Upper lobe of left lung (tissue), 6 donors: ENCODE results near the gene ZNF775. TPM values are rescaled to one million over a fixed set of nuclear protein-coding genes. Genes with fewer than 3 reads are reported as not detected.

Experiments used
- ATAC-seq, 2 donors: fragments of 200-7000 bp; cut with Tn5 transposase; one replicate each; pipeline ENCODE4 v1.9.1; 2022; ENCODE audit warnings: mild to moderate bottlenecking in 2 of 2, moderate library complexity in 2 of 2; ENCODE audit not compliant: low FRiP score in 2 of 2
- DNase-seq, 2 donors: peaks; one replicate each; pipeline ENCODE4 v3.0.0-alpha.2; 2019 to 2020
- H3K27ac ChIP-seq, 4 donors: fragments of 200-600 bp; sonication (generic); one replicate each; pipeline ENCODE4 v1.5.1; 2016 to 2019
- H3K27me3 ChIP-seq, 4 donors: fragments of 200-600 bp; sonication (generic); one replicate each; pipeline ENCODE4 v1.5.1; 2017 to 2019
- H3K36me3 ChIP-seq, 4 donors: fragments of 200-600 bp; sonication (generic); one replicate each; pipeline ENCODE4 v1.5.1; 2016 to 2019
- H3K4me1 ChIP-seq, 4 donors: fragments of 200-600 bp; sonication (generic); one replicate each; pipeline ENCODE4 v1.5.1; 2018 to 2019
- H3K4me3 ChIP-seq, 4 donors: fragments of 200-600 bp; sonication (generic); one replicate each; pipeline ENCODE4 v1.5.1; 2017 to 2019; ENCODE audit warnings: mild to moderate bottlenecking in 2 of 4, moderate library complexity in 1 of 4
- H3K9me3 ChIP-seq, 4 donors: fragments of 200-600 bp; sonication (generic); one replicate each; pipeline ENCODE4 v1.5.1; 2018 to 2019
- EP300 ChIP-seq, 4 donors: sonication (generic); formaldehyde crosslinking; IDR thresholded peaks; one replicate each; pipeline ENCODE4 v1.5.1; 2017; ENCODE audit warnings: antibody characterized with exemption in 4 of 4, control low read depth in 2 of 4
- POLR2A ChIP-seq, 4 donors: fragments of 450-650 bp; IDR thresholded peaks; one replicate each; pipeline ENCODE4 v1.5.1; 2016 to 2017; ENCODE audit warnings: antibody characterized with exemption in 4 of 4, mild to moderate bottlenecking in 2 of 4
- POLR2AphosphoS5 ChIP-seq, 2 donors: sonication (generic); formaldehyde crosslinking; IDR thresholded peaks; one replicate each; pipeline ENCODE4 v1.5.1; 2017; ENCODE audit warnings: antibody characterized with exemption in 2 of 2
- WGBS, 2 donors: methylation state at CpG; one replicate each; pipeline ENCODE4 v1.1.5; 2017 to 2018; 5-methylcytosine and 5-hydroxymethylcytosine counted together
- total RNA-seq, 6 donors: library from RNA; depleted of rRNA in 4 of 6; stranded (reverse); fragments of >200 nt in 4 of 6; gene quantifications; one replicate each; pipeline versions ENCODE4 v1.1.0 to v1.2.1, GENCODE V29; 2016 to 2021
- TF ChIP-seq, protein P1 (sequence below), 6 experiments: fragments of 450-650 bp in 4 of 6; fragments of 200-600 bp in 2 of 6; sonication (generic) in 2 of 6; IDR thresholded peaks; one replicate each; pipeline ENCODE4 v1.5.1; 2016 to 2019; ENCODE audit warnings: antibody characterized with exemption in 6 of 6
- donor health status: DM: no; HTN: no; CAD: no; lungs with moderate emphysema.
- donor health status: DM: no; HTN: yes; CAD: no; lungs with severe emphysema.

Gene ZNF775
- total RNA-seq, 6 donors from 2014 or later = 3.0 to 6.5 (median 5.5) TPM

DNA sequence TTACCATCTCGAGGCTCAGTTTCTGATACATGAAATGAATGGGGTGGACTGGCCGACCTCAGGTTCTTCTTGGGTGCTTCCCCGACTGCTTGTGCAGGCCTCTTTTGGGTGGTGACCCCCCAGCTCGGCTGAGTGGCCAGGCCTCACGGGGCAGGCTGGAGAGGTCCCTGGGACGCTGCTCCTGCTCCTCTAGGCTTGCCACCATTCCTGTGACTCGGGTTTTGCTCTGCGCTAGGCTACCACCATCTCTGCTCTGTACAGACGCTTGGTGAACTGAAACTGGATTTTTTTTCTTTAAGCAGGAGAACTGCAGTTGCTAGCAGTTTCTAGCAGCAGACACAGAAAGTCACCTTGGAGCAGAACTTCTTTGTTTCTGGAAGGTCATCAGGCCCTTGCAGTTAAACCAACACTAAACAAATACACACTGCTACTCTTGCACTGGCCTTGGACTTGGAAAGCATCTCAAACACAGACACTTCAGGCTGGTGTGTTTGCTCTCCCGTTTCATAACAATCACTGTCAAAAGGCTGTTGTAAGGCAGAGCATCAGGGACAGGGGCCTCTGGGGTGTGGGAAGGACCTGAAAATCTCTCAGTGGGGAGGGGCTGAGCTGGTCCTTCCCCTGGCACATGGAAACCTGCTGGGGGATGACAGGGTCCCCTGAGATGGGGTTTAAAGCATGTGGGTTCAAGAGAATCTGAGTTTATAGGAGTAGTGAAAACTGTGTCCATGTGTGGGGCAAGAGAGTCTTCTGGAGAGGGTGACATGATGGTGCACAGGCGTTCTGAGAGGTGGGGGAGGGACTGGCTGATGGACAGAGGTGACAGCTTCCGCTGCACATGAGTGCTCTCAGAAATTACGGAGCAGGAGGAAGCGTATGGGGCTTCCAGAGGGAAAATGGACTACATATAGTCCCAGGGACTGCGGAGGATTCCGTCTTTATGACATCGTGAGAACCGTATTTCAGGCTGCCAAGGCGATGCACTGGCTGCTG is 36.3 kb downstream of the ZNF775 start:
- H3K27me3 ChIP-seq = no peaks in the 10 kb centered on the region
- TF ChIP-seq, protein P1, sequence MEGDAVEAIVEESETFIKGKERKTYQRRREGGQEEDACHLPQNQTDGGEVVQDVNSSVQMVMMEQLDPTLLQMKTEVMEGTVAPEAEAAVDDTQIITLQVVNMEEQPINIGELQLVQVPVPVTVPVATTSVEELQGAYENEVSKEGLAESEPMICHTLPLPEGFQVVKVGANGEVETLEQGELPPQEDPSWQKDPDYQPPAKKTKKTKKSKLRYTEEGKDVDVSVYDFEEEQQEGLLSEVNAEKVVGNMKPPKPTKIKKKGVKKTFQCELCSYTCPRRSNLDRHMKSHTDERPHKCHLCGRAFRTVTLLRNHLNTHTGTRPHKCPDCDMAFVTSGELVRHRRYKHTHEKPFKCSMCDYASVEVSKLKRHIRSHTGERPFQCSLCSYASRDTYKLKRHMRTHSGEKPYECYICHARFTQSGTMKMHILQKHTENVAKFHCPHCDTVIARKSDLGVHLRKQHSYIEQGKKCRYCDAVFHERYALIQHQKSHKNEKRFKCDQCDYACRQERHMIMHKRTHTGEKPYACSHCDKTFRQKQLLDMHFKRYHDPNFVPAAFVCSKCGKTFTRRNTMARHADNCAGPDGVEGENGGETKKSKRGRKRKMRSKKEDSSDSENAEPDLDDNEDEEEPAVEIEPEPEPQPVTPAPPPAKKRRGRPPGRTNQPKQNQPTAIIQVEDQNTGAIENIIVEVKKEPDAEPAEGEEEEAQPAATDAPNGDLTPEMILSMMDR (IDR thresholded peaks at IDR 0.05) = no peak
- no peak for TF ChIP-seq EP300 (IDR thresholded peaks at IDR 0.05)
- no peak for TF ChIP-seq POLR2A (IDR thresholded peaks at IDR 0.05)
- no peak for TF ChIP-seq POLR2AphosphoS5 (IDR thresholded peaks at IDR 0.05)
- no peaks in the 10 kb centered on the region for H3K4me1 ChIP-seq
- peaks cover 0 to 9% (median under 1%) of the 10 kb centered on the region in 4 donors for H3K36me3 ChIP-seq
- WGBS, 2 donors = 83 to 85% methylated on average over 13 to 19 of the region's 19 CpGs
- ATAC-seq = no peak
- H3K27ac ChIP-seq = no peak overlapping the region
- no peaks in the 10 kb centered on the region for H3K9me3 ChIP-seq
- peak in 1 of 2 donors; percentile 54 for DNase-seq
- no peak overlapping the region for H3K4me3 ChIP-seq

DNA sequence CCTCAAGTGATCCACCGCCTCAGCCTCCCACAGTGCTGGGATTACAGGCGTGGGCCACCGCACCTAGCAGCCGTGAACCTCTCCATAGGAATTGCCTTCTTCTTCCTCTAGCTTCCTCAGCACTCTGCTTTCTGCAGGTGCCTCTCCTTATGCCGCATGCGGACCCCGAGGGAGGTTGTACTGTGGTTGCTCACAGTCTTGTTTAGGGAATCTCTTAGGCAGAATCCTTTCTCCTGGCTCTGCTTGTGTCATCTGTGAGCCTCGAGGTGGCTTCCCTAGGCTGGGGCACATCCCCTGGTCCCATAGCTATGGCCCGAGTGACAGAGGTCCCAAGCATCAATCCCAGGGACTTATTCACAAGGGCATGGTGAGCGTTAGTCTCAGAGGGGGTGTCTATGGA is 38.1 kb downstream of the ZNF775 start:
- H3K4me1 ChIP-seq = peaks cover 0 to 7% (median 5%) of the 10 kb centered on the region in 4 donors
- no peak overlapping the region for H3K27ac ChIP-seq
- no peaks in the 10 kb centered on the region for H3K9me3 ChIP-seq
- WGBS, 2 donors = 94 to 99% methylated on average over 9 to 10 of the region's 10 CpGs
- TF ChIP-seq POLR2A (IDR thresholded peaks at IDR 0.05) = no peak
- TF ChIP-seq, protein P1 (IDR thresholded peaks at IDR 0.05) = no peak
- TF ChIP-seq EP300 (IDR thresholded peaks at IDR 0.05) = no peak
- no peak for TF ChIP-seq POLR2AphosphoS5 (IDR thresholded peaks at IDR 0.05)
- no peaks in the 10 kb centered on the region for H3K36me3 ChIP-seq
- DNase-seq = no peak
- H3K27me3 ChIP-seq = no peaks in the 10 kb centered on the region
- H3K4me3 ChIP-seq = no peak overlapping the region
- ATAC-seq = no peak

DNA sequence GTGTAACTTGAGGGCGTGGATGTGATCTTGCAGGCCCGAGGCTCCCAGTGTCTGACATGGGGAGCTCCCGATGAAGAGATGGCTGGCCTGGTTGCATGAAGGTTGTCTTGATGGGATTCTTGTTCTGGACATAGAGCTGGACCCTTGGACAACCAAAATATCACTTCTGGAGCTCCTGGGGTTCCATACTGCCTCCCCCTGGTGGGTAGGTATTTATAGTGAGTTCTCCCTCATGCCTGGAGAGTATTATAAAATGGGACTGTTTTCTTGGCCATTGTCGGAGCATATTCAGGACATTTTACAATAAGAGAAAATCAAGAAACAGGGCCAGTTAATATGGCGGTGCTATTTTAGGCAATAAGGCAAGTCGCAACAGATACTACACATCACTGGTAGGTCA is 38.7 kb downstream of the ZNF775 start:
- Histone ChIP-seq H3K4me1 (peaks cover 0 to 7% (median 5%) of the 10 kb centered on the region in 4 donors), H3K27me3 (no peaks in the 10 kb centered on the region), H3K9me3 (no peaks in the 10 kb centered on the region), H3K4me3 (no peak overlapping the region), H3K36me3 (no peaks in the 10 kb centered on the region), H3K27ac (no peak overlapping the region)
- WGBS, 2 donors = 94 to 97% methylated on average over 6 of the region's 6 CpGs
- DNase-seq (no peak), ATAC-seq (no peak)
- no peak for TF ChIP-seq POLR2A (IDR thresholded peaks at IDR 0.05)
- TF ChIP-seq, protein P1 (IDR thresholded peaks at IDR 0.05) = no peak
- no peak for TF ChIP-seq EP300 (IDR thresholded peaks at IDR 0.05)
- TF ChIP-seq POLR2AphosphoS5 (IDR thresholded peaks at IDR 0.05) = no peak

DNA sequence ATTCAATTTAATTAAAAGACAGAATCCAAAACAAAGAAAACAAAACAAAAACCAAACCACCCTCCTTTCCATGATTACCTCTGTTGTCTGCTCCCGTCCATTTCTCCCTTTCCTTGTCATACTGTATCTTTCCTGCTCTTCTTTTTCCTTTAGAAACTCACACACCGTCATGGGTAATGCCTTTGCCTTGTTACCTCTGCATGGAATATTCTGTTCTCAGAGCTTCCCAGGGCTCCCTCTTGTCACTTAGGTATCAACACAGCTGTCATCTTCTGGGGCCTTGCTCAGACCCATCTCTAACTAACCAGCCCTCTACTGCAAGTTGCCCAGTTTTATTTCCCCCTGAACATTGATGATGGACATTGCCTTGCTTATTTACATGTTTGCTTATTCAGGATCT is 41.1 kb downstream of the ZNF775 start:
- no peaks in the 10 kb centered on the region for H3K9me3 ChIP-seq
- no peak overlapping the region for H3K27ac ChIP-seq
- no peak overlapping the region for H3K4me3 ChIP-seq
- WGBS, 2 donors = 76 to 85% methylated on average over 2 of the region's 2 CpGs
- no peaks in the 10 kb centered on the region for H3K36me3 ChIP-seq
- DNase-seq = no peak
- no peaks in the 10 kb centered on the region for H3K27me3 ChIP-seq
- no peak for TF ChIP-seq POLR2A (IDR thresholded peaks at IDR 0.05)
- no peak for TF ChIP-seq EP300 (IDR thresholded peaks at IDR 0.05)
- TF ChIP-seq, protein P1 (IDR thresholded peaks at IDR 0.05) = no peak
- no peak for TF ChIP-seq POLR2AphosphoS5 (IDR thresholded peaks at IDR 0.05)
- no peak for ATAC-seq
- peaks cover 0 to 7% (median 5%) of the 10 kb centered on the region in 4 donors for H3K4me1 ChIP-seq
